NCI-H526 (cell line): Measurements from ENCODE around the gene GPR78.
"Not testable (repeated sequence)": the region's sequence is repeated elsewhere in the genome, so short reads cannot be mapped to it uniquely, and the experiment has no call there.

Experiments used
- DNase-seq, 2 experiments: peaks; one replicate each; lab custom pipeline; 2025; lab: John Stamatoyannopoulos, UW

Gene GPR78

DNA sequence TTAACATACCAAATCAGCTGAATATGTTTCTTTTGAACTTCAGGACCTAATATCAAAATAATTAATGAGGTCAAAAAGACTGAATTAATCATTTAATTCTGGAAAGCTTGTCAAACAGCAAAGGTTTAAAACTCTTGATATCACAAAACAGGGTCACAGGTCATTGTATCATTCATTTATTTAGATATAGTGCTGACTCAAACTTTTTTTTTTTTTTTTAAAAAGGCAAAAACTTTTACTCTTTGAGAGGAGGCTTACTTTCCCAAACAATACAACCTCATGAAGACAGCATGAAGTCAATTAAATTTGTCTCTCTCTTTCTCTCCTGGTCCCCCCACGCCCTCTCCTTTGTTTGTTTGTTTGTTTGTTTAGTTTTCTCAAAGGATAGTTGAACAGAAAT is 15.6 kb upstream of the GPR78 start:
- DNase-seq: no peak

DNA sequence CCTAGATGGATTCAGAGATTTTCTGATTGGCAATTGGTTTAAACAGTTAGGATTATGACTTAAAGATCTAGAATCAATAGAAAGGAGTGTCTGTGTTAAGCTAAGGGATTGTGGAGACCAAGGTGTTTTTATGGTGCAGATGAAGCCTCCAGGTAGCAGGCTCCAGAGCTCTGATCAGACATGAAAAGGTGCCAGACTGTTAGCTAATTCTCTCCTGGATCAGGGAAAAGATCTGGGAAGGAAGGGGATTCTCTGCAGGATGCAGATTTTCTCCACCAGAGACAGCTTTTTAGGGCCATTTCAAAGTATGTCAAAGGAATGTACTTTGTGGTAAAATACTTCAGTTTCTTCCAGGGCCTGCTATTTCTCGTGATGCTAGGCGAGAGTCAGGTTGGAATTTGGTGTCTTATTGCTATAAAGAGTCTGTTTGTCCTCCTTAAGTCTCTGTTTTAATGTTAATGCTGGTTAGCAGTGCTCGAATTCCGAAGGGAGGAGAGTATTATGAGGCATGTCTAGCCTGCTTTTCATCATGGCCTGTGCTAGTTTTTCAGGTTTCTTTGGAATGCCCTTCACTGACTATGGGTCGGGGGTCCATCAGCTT is 12.0 kb upstream of the GPR78 start:
- DNase-seq: no peak

DNA sequence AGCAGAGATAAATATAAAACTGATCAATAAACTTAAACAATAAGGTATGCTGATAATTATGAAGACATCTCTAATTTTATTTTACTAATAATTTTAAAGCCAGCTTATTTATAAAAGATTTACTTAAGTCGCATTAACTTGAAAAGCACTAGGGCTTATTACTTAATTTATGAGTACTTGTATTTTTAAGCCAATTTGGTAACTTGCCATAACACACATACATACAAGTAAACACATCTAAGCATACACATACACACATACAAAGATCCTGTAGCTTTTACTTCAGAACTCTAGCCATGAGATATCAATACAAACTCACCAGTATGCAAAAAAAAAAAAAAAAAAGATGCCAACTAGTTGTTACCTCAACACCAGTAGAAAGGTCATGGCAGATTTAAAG is 10.0 kb upstream of the GPR78 start:
- DNase-seq: no peak

DNA sequence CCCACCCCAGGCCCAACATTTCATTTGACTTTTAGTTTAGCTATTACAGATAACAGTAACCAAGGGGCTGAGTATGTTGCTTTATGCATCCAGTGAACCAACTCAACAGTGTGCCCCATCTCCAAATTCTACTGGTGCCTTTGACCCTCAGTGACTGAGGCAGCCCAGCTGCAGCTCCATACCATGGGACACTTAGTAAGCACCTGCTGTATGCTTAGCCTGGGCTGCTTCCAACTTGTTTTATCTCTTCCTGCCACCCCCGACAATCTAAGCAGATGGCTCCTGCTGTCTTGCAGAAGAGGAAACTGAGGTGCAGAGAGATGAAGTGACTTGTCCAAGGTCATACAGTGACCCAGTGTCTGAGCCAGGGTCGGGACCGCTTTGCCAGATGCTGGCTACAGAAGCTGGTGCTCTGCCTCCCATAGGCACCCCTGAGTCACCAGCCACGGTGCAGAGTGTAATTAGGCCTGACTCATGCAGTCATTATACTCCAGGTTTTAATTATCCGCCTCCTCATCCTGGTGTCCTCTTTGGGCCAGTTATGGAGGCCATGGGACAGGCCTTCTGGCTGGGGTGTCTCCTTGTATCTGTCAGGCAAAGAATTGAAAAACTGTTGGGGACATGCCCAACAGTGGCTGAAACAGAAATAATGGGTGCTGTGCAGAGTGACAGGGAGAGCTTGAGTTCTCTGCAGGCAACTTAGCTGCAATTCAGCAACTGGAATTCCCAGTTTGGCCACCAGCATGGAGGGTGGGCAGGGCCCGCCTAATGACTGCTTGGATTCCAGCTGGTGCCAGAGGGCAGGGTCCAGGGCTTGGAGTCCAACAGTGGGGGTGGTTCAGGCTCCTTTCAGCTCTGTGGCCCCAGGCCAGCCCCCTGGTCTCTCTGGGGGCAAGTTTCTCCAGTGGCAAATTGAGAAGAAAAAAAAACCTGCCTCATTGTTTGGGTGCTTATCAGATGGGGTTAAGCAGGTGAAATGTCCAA is 8.2 kb upstream of the GPR78 start:
- no peak for DNase-seq

DNA sequence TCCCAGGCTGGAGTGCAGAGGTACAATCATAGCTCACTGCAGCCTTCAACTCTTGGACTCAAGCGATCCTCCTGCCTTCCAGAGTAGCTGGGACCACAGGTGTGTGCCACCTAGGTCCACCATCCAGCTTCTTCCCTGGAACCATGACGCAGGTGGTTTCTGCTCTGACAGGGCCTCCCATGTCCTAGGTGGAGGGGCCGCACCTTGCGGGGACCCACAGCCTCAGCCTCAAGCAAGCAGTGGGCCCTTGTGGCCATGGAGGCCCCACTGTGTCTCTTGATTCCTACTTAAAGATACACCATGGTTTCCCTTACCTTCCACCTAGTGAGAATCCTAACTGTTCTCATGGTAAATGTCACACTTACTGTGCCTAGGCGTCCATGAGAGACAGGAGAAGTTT is 6.9 kb upstream of the GPR78 start:
- no peak for DNase-seq

DNA sequence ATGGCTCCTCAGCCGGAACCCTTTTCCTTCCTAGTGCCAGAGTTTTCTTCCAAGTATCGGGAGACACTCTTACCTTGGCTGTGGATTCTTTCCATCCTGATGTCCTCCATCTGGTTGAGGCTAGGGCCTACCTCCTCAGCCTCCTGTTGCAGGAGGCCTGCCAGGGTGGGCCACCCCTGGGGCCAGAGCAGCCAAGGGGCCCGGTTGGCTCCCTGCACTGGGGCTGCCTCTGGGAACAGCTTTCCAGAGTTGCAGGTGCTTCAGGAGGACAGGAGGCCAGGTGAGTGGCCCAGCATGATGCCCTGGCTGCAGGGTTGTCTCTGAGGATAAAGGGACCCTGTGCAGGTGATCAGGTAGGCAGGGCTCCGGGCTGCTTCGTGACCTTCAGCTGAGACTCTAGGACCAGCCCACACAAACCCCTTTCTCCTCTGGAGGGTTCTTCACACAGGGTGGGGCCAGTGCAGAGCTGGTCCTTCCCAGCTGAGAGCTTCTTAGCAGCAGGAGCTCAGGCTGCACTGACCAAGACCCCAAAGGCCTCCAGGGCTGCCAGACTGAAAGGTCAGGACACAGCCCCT is 5.3 kb upstream of the GPR78 start:
- DNase-seq: no peak

DNA sequence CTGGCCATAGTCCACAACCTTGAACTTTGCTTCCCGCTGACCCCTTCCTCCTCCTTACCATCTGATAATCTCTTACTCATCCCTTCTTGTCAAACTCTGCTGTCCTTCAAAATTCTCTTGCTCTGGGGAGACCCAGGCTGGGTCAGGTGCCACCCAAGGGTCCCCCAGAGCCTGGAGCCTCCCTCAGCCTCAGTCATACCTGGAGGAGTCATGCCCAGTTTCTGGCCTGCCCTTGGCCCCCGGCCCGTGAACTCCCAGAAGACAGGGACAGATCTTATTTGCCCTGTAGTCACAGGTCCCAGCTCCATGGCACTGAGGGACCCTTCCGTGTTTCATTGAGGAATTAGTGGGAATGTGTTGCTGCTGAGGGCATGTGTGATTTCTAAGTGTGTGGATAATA is 4.7 kb upstream of the GPR78 start:
- DNase-seq: no peak

DNA sequence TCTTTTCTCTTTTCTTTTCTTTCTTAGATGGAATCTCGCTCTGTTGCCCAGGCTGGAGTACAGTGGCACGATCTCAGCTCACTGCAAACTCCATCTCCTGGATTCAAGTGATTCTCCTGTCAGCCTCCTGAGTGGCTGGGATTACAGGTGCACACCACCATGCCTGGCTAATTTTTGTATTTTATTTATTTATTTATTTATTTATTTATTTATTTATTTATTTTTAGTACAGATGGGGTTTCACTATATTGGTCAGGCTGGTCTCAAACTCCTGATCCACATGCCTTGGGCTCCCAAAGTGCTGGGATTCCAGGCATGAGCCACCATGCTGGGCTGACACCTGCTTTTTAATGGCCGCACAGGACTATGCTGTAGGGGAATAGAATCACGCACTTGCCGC is 3.6 kb upstream of the GPR78 start:
- DNase-seq: not testable (repeated sequence)

DNA sequence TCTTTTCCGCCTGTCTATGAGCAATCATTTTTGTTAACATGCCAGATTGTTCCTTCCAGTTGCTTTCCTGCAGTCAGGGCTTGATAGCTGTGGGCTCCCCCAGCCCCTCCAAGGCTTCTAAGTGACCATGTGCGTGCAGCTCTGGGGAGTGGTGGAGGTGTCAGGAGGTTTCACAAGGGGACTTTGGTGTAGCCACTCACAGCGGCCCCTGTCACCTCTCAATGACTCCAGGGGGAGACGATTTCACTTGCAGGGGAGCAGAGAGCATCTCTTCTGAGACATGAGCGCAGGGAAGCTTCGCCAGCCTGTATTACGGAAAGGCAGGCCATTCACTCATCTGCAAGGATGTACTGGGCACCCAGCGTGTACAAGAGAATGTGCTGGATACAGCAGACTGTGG is 3.1 kb upstream of the GPR78 start:
- DNase-seq: no peak

DNA sequence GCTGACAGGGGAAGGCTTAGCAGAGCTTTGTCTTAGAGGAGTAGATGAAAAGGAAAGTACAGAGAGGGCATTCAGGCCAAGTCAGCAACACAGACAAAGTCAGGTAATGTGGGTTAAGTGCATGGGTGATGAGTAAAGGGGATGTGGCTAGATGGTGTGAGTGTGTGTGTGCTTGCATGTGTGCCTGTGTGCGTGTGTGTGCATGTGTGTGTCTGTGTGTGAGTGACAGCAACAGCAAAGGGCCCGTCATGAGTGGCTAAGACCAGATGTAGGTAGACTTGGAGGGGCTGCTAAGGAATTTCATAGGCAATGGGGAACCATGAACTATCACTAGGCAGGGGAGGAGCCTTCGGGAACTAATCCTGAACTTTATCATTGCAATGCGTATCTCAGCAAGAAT is 2.2 kb upstream of the GPR78 start:
- no peak for DNase-seq

DNA sequence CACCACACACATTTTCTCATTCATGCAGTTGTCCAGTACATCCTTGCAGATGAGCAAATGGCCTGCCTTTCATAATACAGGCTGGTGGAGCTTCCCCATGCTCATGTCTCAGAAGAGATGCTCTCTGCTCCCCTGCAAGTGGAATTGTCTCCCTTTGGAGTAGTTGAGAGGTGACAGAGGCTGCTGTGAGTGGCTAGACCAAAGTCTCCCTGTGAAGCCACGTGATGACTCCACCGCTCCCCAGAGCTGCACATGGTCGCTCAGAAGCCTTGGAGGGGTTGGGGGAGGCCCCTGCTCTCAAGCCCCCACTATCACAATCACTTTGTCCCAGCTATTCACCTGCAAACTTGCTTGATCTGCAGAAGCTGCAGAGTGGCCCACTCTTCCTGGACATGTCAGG is 1.5 kb upstream of the GPR78 start:
- DNase-seq: no peak

DNA sequence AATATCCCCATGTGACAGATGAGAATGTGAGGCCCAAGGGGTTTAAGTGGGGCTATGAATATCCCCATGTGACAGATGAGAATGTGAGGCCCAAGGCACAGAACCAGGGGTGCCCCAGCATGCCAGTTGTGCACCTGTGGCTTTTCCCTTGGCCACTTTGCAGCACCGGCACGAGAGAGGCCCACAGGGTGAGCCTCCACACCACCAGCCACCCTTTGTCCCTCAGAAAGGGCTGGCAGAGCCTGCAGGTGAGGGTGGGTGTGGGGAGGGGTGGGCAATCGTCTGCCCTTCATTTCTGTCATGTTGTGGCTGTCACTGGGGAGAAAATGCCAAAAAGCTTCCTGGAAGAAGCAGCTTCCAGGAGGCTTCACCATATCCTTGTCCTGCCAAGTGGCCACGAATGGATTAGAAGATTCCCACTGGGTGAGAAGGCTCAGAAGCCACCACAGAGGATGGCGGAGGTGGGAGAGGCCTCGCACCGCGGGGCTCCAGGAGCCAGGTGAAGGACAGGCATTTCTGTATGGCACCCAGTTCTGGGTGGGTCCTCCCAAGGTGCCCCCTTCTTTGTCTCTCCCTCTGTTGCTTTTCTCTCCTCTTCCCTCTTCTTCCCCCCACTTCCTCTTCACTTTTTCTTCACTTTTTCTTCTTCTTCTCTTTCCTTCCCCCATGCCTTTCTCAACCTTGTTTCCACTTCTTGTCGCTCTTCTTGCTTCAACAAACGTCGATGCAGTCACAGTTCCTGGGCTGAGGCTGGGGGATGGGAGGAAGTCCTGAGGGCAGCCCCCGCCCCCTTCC is 469 bp upstream of the GPR78 start:
- no peak for DNase-seq

DNA sequence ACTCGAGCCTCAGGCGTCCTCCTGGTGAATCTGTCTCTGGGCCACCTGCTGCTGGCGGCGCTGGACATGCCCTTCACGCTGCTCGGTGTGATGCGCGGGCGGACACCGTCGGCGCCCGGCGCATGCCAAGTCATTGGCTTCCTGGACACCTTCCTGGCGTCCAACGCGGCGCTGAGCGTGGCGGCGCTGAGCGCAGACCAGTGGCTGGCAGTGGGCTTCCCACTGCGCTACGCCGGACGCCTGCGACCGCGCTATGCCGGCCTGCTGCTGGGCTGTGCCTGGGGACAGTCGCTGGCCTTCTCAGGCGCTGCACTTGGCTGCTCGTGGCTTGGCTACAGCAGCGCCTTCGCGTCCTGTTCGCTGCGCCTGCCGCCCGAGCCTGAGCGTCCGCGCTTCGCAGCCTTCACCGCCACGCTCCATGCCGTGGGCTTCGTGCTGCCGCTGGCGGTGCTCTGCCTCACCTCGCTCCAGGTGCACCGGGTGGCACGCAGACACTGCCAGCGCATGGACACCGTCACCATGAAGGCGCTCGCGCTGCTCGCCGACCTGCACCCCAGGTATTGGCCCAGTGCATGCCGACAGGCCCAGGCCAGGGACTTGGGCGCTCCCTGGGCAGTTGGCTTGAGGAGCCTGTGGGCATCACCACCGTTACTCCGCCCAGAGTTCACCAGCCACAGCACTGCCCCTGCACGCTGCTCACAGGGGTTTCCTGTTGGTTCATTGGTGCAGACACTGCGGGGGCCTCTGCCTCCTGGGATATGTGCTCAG is 1.1 kb downstream of the GPR78 start:
- DNase-seq: no peak

DNA sequence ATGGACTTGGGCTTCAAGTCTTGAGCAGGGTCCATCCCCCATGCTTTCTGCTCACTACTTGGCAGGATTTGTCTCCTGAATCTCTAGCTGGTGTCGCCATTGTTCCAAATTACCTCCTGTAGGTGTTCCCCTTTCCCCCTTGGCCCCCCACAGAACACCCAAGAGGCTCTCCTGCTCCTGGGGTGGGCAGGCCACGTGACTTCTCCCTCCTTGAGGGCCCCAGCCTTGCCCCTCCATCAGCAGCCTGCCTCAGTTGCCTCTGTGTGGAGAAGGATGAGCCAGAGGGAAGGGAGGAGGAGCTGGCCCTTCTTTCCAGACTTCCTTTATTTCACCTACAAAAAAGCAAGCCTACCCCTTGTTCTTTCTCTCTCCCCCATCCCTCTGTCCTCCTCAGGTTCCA is 1.8 kb downstream of the GPR78 start:
- DNase-seq: no peak

DNA sequence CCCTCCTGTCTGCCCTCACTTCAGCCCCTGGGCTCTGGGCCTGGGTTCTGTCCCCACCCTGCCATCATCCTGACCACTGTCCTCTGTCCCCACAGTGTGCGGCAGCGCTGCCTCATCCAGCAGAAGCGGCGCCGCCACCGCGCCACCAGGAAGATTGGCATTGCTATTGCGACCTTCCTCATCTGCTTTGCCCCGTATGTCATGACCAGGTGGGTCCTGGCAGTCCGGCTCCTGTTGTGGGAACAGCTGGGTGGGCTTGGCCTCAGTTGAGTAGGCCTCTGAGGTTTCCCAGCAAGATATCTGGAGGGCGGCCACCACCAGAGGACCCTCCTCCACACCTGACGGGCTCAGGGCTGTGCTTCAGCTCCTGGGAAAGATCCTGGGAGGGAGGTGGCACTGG is 2.2 kb downstream of the GPR78 start:
- no peak for DNase-seq

DNA sequence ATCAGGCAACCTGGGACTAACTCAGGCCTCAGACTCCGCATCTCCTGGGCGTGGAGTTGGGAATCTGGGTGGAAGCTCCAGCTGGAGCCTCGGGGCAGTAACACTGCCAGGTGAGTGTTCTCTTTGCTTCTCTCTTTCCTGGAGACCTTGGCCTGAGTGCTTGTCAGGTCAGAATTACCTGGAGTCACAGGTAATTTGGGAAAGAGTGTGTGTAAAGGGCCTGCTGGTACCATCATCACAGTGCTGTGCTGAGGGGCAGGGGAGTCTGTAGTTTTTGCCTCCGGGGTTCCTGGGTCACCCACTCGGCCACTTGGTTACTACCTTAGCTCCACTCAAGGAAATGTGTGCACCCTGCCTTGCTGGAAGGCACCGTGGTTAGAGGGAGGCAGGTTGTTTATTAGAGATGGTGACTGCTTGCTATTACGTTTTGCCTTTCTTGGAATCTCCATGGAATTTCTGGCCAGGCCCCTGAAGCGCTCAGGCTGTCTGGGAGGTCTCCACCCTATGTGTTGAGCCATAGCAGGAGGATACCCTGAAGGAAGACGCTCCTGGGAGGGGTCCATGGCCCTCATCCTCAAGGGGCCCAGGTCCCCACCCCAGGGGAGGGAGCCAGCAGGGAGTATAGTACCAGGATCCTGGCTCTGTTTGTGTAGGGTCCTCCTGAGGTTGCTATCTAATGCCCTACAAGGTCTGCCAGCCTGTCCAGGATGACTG is 2.9 kb downstream of the GPR78 start:
- DNase-seq: no peak

DNA sequence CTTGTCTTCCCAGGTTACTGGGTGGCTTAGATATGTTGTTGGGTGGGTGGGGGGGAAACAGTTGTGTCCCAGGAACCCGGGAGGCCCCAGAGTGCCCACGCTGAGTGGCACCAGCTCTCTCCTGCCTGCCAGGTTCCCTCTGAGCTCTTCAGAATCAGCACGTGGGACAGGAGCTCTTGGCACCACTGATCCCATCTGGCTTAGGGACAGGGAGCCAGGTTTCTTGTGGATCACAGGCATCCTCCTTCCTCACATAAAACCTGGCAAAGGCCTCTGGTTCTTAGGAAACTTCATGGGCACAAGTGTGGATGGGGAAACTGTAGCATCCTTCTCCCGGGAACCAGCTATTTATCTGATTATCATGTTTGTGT is 3.4 kb downstream of the GPR78 start:
- no peak for DNase-seq

DNA sequence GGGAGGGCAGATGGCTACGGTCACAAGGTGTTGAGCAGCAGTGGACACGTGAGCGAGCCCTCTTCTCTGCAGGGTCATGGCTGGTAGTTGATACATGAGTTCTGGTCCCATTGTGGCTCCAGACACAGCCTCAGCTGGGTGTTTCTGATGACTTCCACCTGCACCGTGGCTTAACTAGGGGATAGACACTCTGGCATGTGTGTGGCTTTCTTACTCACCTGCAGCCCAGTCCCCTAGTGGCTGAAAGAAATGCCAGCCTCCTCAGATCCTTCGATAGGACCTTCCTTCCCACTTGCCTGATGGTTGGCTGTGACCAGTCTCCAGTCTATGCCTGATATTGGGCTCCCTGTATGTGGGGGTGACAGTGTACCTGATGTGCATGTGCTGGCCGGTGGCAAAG is 5.0 kb downstream of the GPR78 start:
- DNase-seq: peak in 1 of 2 experiments; percentile 35

DNA sequence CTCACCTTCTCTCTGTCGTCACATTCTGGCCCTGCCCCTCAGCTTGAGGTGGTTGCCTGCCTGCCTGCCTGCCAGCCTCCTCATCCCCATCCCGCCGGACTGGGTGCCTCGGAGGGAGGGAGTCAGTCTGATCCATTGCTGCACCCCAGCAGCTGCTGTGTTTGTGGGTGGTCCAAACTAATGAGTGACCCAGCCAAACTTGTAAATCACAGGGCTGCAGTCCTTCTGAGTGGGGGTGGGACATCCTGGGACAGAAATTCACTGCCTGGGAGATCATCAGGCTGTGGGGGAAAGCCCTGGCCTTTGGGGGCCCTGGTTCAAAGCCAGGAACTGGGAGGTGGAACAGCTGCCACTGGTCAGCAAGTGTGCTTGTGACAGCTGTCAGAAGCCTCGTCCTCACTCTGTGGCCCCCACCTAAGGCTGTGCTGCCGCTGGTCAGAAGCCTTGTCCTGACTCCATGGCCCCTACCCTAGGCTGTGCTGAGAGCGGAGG is 5.6 kb downstream of the GPR78 start:
- DNase-seq: no peak

DNA sequence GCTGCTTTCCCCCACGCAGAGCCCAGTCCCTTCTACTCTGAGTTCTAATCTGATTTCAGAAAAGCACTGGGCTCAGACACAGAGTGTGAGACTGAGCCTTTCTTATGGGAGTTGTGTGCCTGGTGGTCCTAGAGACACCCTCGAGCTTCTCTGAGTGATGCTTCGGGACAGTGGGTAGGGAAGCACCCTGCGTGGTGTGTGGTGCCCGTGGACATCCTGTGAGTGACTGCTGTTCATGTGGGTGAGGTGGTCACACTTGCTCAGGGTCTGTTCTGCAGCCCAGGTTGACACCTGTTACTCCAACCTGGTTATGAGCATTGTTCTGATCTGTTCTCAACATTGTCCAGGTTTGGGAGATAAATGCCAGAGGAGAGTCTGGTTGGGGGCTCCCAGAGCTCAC is 6.1 kb downstream of the GPR78 start:
- DNase-seq: no peak
